Progenitor cell of endocrine pancreas (in vitro differentiated cells): ENCODE measurements around the gene C5orf22. TPM values are rescaled to one million over a fixed set of nuclear protein-coding genes. Genes with fewer than 3 reads are reported as not detected.

Source experiments
- DNase-seq: peaks from one replicate; pipeline ENCODE4 v3.0.0; 2021; ENCODE audit warnings: low spot score; ENCODE audit not compliant: unreplicated experiment
- H3K27ac Mint-ChIP-seq: 2 replicates; pipeline ENCODE4 v1.8.0; 2021; ENCODE audit warnings: mild to moderate bottlenecking, moderate library complexity, mixed read lengths
- H3K27me3 Mint-ChIP-seq: 2 replicates; pipeline ENCODE4 v1.8.0; 2021; ENCODE audit warnings: mixed read lengths
- H3K36me3 Mint-ChIP-seq: 2 replicates; pipeline ENCODE4 v1.8.0; 2022; ENCODE audit warnings: mixed read lengths; ENCODE audit not compliant: insufficient read depth
- H3K4me1 Mint-ChIP-seq: 2 replicates; pipeline ENCODE4 v1.8.0; 2021; ENCODE audit warnings: low read depth, mixed read lengths
- H3K4me3 Mint-ChIP-seq: 2 replicates; pipeline ENCODE4 v1.8.0; 2021; ENCODE audit warnings: low read depth, mild to moderate bottlenecking, moderate library complexity, mixed read lengths
- H3K9me3 Mint-ChIP-seq: 2 replicates; pipeline ENCODE4 v1.8.0; 2021; ENCODE audit warnings: low read depth, mixed read lengths
- CTCF ChIP-seq: fragments of 200-600 bp; sonication (generic); IDR thresholded peaks from one replicate; pipeline ENCODE4 v1.5.0; 2021; ENCODE audit warnings: antibody characterized with exemption, mild to moderate bottlenecking; ENCODE audit not compliant: unreplicated experiment
- long read RNA-seq: library from polyadenylated mRNA; unstranded; transcript quantifications from one replicate; pipeline ENCODE4 v2.0.0, GENCODE V29; 2020
- total RNA-seq: library from RNA; stranded (reverse); gene quantifications from 2 replicates; pipeline ENCODE4 v1.2.1, GENCODE V29; 2021

The C5orf22 gene
- total RNA-seq, result 25.9 and 30.5 TPM in 2 replicates
- long read RNA-seq, transcript C5orf22-201 (9 exons, 3,612 nt), result major isoform, 74 of 108 reads
- long read RNA-seq, transcript C5orf22-209 (2 exons, 505 nt), result minor isoform, 6 of 108 reads
- long read RNA-seq, partial matches to known transcripts, result 0 of 108 reads
- long read RNA-seq, other reads (novel, unspliced or antisense), result 25 of 108 reads

GRCh38 chr5:31531888-31532547, at the start of gene C5orf22, which contains the start of gene DROSHA:
TSS of gene C5orf22 (plus strand) at chr5:31532301. CDS start at chr5:31532393, 92 bp downstream.
TSS of gene DROSHA (minus strand) at chr5:31532093. CDS start at chr5:31529059, 3,034 bp downstream.
- H3K27me3 Mint-ChIP-seq, result no peaks in the 10 kb centered on the region
- H3K4me1 Mint-ChIP-seq, result peaks cover 30% of the 10 kb centered on the region
- no peaks in the 10 kb centered on the region for H3K9me3 Mint-ChIP-seq

GRCh38 chr5:31485376-31486207, 46.5 kb upstream of the C5orf22 start:
- no peak for TF ChIP-seq CTCF
- H3K27ac Mint-ChIP-seq, result no peak overlapping the region
- H3K36me3 Mint-ChIP-seq, result peaks cover 27% of the 10 kb centered on the region
- DNase-seq, result no peak
- H3K4me1 Mint-ChIP-seq, result peaks cover 8% of the 10 kb centered on the region
- no peaks in the 10 kb centered on the region for H3K9me3 Mint-ChIP-seq
- H3K4me3 Mint-ChIP-seq, result no peak overlapping the region
- no peaks in the 10 kb centered on the region for H3K27me3 Mint-ChIP-seq

More at GRCh38 chr5:31531888-31532547, at the start of gene C5orf22, which contains the start of gene DROSHA:
- Mint-ChIP-seq H3K4me3 (peak within 1 kb of the TSS; percentile 95), H3K36me3 (peaks cover 35% of the 10 kb centered on the region), H3K27ac (peak within 1 kb of the TSS; percentile 99)
- TF ChIP-seq CTCF, result peak; percentile 13
- DNase-seq, result peak; percentile 88

- no peak overlapping the region for H3K27ac Mint-ChIP-seq
- no peaks in the 10 kb centered on the region for H3K27me3 Mint-ChIP-seq
- no peak overlapping the region for H3K4me3 Mint-ChIP-seq
- peaks cover 29% of the 10 kb centered on the region for H3K36me3 Mint-ChIP-seq
- no peak for TF ChIP-seq CTCF
- no peaks in the 10 kb centered on the region for H3K9me3 Mint-ChIP-seq
- DNase-seq, result no peak
- H3K4me1 Mint-ChIP-seq, result peaks cover 7% of the 10 kb centered on the region
Observed at GRCh38 chr5:31486441-31486840, 45.7 kb upstream of the C5orf22 start.

- peaks cover 7% of the 10 kb centered on the region for H3K4me1 Mint-ChIP-seq
- TF ChIP-seq CTCF, result no peak
- H3K27ac Mint-ChIP-seq, result no peak overlapping the region
- peaks cover 26% of the 10 kb centered on the region for H3K36me3 Mint-ChIP-seq
- DNase-seq, result no peak
- H3K9me3 Mint-ChIP-seq, result no peaks in the 10 kb centered on the region
- H3K4me3 Mint-ChIP-seq, result no peak overlapping the region
- no peaks in the 10 kb centered on the region for H3K27me3 Mint-ChIP-seq
Observed at GRCh38 chr5:31487506-31487905, 44.6 kb upstream of the C5orf22 start.

- Mint-ChIP-seq H3K4me1 (no peaks in the 10 kb centered on the region), H3K27me3 (no peaks in the 10 kb centered on the region), H3K4me3 (no peak overlapping the region), H3K36me3 (peaks cover 27% of the 10 kb centered on the region), H3K9me3 (no peaks in the 10 kb centered on the region), H3K27ac (no peak overlapping the region)
- TF ChIP-seq CTCF, result no peak
- no peak for DNase-seq
Observed at GRCh38 chr5:31492869-31493268, 39.2 kb upstream of the C5orf22 start.
